Spleen (tissue), 11 donors: Measurements from ENCODE around the gene ACTN3. TPM values are rescaled to one million over a fixed set of nuclear protein-coding genes. Genes with fewer than 3 reads are reported as not detected.
A peak's percentile ranks its signal among the peaks of the same experiment; 100 is the strongest.

Source experiments
- DNase-seq: peaks from one replicate; pipeline ENCODE4 v3.0.0-alpha.2; 2020
- H3K27ac ChIP-seq, 8 donors: fragments of 200-600 bp; sonication (generic) in 7 of 8; 1 replicate in 4 of 8; 2 replicates in 4 of 8; pipeline versions ENCODE4 v1.5.0 to v1.8.0; 2016 to 2021; ENCODE audit warnings: inconsistent platforms in 4 of 8, mild to moderate bottlenecking in 4 of 8, moderate library complexity in 1 of 8
- H3K27me3 ChIP-seq, 7 donors: fragments of 200-600 bp; sonication (generic) in 6 of 7; replicated peaks in 1 of 7; 1 replicate in 4 of 7; 2 replicates in 3 of 7; pipeline versions ENCODE4 v1.5.0 to v1.8.0; 2016 to 2021; ENCODE audit warnings: inconsistent platforms in 3 of 7, mild to moderate bottlenecking in 1 of 7
- H3K36me3 ChIP-seq, 6 donors: fragments of 200-600 bp; sonication (generic) in 5 of 6; 1 replicate in 4 of 6; 2 replicates in 2 of 6; pipeline versions ENCODE4 v1.5.0 to v1.8.0; 2016 to 2021; ENCODE audit warnings: inconsistent platforms in 2 of 6
- H3K4me1 ChIP-seq, 6 donors: fragments of 200-600 bp; sonication (generic) in 5 of 6; 1 replicate in 3 of 6; 2 replicates in 3 of 6; pipeline versions ENCODE4 v1.5.0 to v1.8.0; 2016 to 2021; ENCODE audit warnings: inconsistent platforms in 3 of 6
- H3K4me3 ChIP-seq, 8 donors: fragments of 200-600 bp; sonication (generic) in 7 of 8; 1 replicate in 4 of 8; 2 replicates in 4 of 8; pipeline versions ENCODE4 v1.5.0 to v1.8.0; 2016 to 2021; ENCODE audit warnings: inconsistent platforms in 4 of 8, mild to moderate bottlenecking in 4 of 8, moderate library complexity in 2 of 8
- H3K9me3 ChIP-seq, 8 donors: fragments of 200-600 bp; sonication (generic) in 7 of 8; 1 replicate in 4 of 8; 2 replicates in 4 of 8; pipeline versions ENCODE4 v1.5.0 to v1.8.0; 2016 to 2021; ENCODE audit warnings: inconsistent platforms in 4 of 8
- POLR2A ChIP-seq, 3 donors: fragments of 450-650 bp; IDR thresholded peaks; one replicate each; pipeline ENCODE4 v1.5.1; 2017; ENCODE audit warnings: antibody characterized with exemption in 3 of 3, mild to moderate bottlenecking in 1 of 3
- POLR2AphosphoS5 ChIP-seq, 3 donors: sonication (generic); formaldehyde crosslinking; IDR thresholded peaks; one replicate each; pipeline ENCODE4 v1.5.1; 2017; ENCODE audit warnings: antibody characterized with exemption in 3 of 3
- WGBS, 5 donors: extraction: QIAGEN DNeasy Blood & Tissue Kit in 3 of 5; methylation state at CpG; one replicate each; pipeline versions ENCODE4 v1.1.5 to v1.1.7; 2013 to 2018; 5-methylcytosine and 5-hydroxymethylcytosine counted together
- intact Hi-C: fragments of 100-400 bp; cut with DNase I; formaldehyde crosslinking; loops from one replicate; pipeline ENCODE4 v1.15.0; 2023; ENCODE audit warnings: low total_unique reads
- polyA plus RNA-seq, 3 donors: library from polyadenylated mRNA; stranded (reverse); fragments of 200-250 nt; gene quantifications; one replicate each; pipeline ENCODE4 v1.2.1, GENCODE V29; 2013
- total RNA-seq, 7 donors: library from RNA; depleted of rRNA in 3 of 7; stranded (reverse); fragments of >200 nt in 3 of 7; fragmentation: NEBNext Ultra II Directional in 4 of 7; extraction: Animal tissue kit (Norgen Biotek cat#: 25700) in 4 of 7; gene quantifications; one replicate each; pipeline versions ENCODE4 v1.1.0 to v1.2.1, GENCODE V29; 2016 to 2021
- TF ChIP-seq, protein P1 (sequence below), 11 experiments: fragments of 200-600 bp in 7 of 11; fragments of 450-650 bp in 4 of 11; sonication (generic) in 4 of 11; IDR thresholded peaks in 8 of 11; conservative IDR thresholded peaks in 3 of 11; 1 replicate in 7 of 11; 2 replicates in 4 of 11; pipeline versions ENCODE4 v1.4.0 to v1.8.0; 2016 to 2021; ENCODE audit warnings: antibody characterized with exemption in 11 of 11, inconsistent platforms in 4 of 11, mild to moderate bottlenecking in 1 of 11
- donor health status: healthy with polysubstance abuse.
- donor health status: DM: no; HTN: no; CAD: no; lungs with moderate emphysema.
- donor health status: DM: no; HTN: no; CAD: no.
- donor health status: Bipolar disorder and iron deficiency.
- donor health status: healthy.
- donor health status: DM: no; HTN: no; CAD: no.
- donor health status: DM: yes; HTN: yes; CAD: no.

ACTN3 gene
- total and polyA plus RNA-seq, 10 donors = 0.05 to 0.34 (median 0.21) TPM; not detected in 3

GRCh38 chr11:66589996-66590675, 43.4 kb downstream of the ACTN3 start:
- Histone ChIP-seq H3K4me1 (peaks cover 18 to 34% (median 29%) of the 10 kb centered on the region in 6 donors), H3K27ac (no peak overlapping the region), H3K36me3 (no peaks in the 10 kb centered on the region), H3K9me3 (no peaks in the 10 kb centered on the region), H3K4me3 (no peak overlapping the region), H3K27me3 (no peaks in the 10 kb centered on the region)
- intact Hi-C loops = no loop called here
- 91 to 97% (median 95%) methylated on average over 7 of the region's 7 CpGs for WGBS, 5 donors
- no peak for DNase-seq
- no peak for TF ChIP-seq POLR2A (IDR thresholded peaks at IDR 0.05)
- TF ChIP-seq, protein P1, sequence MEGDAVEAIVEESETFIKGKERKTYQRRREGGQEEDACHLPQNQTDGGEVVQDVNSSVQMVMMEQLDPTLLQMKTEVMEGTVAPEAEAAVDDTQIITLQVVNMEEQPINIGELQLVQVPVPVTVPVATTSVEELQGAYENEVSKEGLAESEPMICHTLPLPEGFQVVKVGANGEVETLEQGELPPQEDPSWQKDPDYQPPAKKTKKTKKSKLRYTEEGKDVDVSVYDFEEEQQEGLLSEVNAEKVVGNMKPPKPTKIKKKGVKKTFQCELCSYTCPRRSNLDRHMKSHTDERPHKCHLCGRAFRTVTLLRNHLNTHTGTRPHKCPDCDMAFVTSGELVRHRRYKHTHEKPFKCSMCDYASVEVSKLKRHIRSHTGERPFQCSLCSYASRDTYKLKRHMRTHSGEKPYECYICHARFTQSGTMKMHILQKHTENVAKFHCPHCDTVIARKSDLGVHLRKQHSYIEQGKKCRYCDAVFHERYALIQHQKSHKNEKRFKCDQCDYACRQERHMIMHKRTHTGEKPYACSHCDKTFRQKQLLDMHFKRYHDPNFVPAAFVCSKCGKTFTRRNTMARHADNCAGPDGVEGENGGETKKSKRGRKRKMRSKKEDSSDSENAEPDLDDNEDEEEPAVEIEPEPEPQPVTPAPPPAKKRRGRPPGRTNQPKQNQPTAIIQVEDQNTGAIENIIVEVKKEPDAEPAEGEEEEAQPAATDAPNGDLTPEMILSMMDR (IDR thresholded peaks at IDR 0.05 in 8 of 11, conservative IDR thresholded peaks at IDR 0.05 in 3 of 11) = no peak
- TF ChIP-seq POLR2AphosphoS5 (IDR thresholded peaks at IDR 0.05) = no peak

DNA sequence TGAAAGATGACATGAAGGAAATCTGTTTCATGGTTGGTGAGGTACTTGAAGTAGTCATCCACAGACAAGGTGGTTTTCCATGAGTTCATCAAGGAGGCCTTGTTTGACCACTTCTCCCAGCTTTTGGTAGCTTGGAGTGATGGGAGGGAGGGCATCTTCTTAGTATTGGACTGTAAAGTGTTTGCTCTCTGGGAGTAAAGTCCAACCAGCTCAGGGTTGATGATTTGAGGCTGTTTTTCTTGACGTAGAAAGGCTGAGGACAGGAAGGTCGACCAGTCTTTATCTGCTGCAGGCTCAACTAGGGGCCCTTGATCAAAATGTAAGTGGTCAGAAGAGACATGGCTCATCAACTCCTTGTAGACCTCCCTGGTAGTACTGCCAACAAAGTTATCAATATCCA, 44.5 kb downstream of the ACTN3 start:
- Histone ChIP-seq H3K36me3 (no peaks in the 10 kb centered on the region), H3K27me3 (no peaks in the 10 kb centered on the region), H3K9me3 (no peaks in the 10 kb centered on the region), H3K4me1 (peaks cover 18 to 44% (median 40%) of the 10 kb centered on the region in 6 donors), H3K4me3 (no peak overlapping the region), H3K27ac (no peak overlapping the region)
- no peak for DNase-seq
- WGBS, 5 donors = 79 to 93% (median 82%) methylated on average over 2 of the region's 2 CpGs
- intact Hi-C loops = no loop called here
- no peak for TF ChIP-seq POLR2AphosphoS5 (IDR thresholded peaks at IDR 0.05)
- TF ChIP-seq POLR2A (IDR thresholded peaks at IDR 0.05) = no peak
- TF ChIP-seq, protein P1 (IDR thresholded peaks at IDR 0.05 in 8 of 11, conservative IDR thresholded peaks at IDR 0.05 in 3 of 11) = no peak

DNA sequence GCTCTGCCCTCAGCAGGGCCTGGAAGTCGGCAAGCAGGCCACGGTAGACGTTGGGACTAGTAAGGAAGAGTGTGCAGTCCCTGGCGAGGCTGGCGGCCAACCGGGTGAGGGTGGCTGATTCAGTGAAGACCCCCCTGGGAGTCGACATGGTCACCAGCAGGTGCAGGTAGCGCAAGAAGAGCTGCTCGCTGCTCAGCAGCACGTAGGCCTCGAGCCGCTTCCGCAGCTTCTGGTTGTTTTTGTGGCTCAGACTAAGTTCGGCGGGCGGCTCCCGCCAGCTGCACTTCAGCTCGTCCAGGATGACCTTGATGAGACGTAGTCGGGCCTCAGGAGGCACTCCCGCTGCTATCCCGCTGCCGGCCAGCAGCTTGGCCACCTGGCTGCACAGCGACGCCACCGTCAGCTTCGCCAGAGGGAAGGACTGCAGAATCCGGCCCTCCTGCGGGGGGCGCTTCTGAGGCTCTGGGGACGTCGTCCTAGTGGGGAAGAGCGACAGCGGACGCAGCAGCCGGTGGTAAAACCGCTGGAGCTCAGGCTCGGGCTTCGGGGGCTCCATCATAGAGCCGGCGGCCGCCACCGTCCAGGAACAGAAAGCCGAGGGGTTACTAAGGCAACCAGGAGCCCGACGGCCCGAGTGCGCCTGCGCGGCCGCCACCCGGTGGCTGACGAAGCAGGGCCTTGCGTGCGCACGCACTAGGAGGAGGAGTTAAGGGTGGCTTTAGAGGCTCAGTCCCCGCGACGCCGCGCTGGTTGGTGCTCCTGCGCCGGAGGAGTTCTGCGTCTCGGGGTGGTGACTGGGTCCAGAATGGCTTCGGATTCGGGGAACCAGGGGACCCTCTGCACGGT, 46.0 kb downstream of the ACTN3 start, which contains the start of the genes CCDC87 and CCS:
Gene CCDC87 (minus strand): TSS at position 607 of the 846 bp plus-strand sequence. CDS start 48 bp downstream, at position 559.
Gene CCS (plus strand): TSS at position 729 of the 846 bp plus-strand sequence. CDS start 77 bp downstream, at position 806.
- Histone ChIP-seq H3K27me3 (no peaks in the 10 kb centered on the region), H3K27ac (peak within 1 kb of the TSS; percentile 68 to 92 (median 88)), H3K4me3 (peak within 1 kb of the TSS; percentile 55 to 87 (median 62)), H3K9me3 (no peaks in the 10 kb centered on the region), H3K36me3 (no peaks in the 10 kb centered on the region), H3K4me1 (peaks cover 18 to 45% (median 40%) of the 10 kb centered on the region in 6 donors)
- WGBS, 5 donors = 0 to 15% (median 15%) methylated on average over 27 to 68 of the region's 68 CpGs
- peak; percentile 100 for DNase-seq
- TF ChIP-seq POLR2A (IDR thresholded peaks at IDR 0.05) = peak in 2 of 3 donors; percentile 72 to 92
- peak; percentile 97 to 99 (median 99) for TF ChIP-seq POLR2AphosphoS5 (IDR thresholded peaks at IDR 0.05)
- TF ChIP-seq, protein P1 (IDR thresholded peaks at IDR 0.05 in 8 of 11, conservative IDR thresholded peaks at IDR 0.05 in 3 of 11) = peak; percentile 57 to 89 (median 68)
- intact Hi-C loops = no loop called here

GRCh38 chr11:66593303-66593635, 46.6 kb downstream of the ACTN3 start:
- no peak for DNase-seq
- Histone ChIP-seq H3K4me1 (peaks cover 18 to 47% (median 40%) of the 10 kb centered on the region in 6 donors), H3K4me3 (peak overlapping the region; percentile 55 to 87 (median 62)), H3K27ac (peak overlapping the region; percentile 68 to 92 (median 88)), H3K36me3 (no peaks in the 10 kb centered on the region), H3K27me3 (no peaks in the 10 kb centered on the region), H3K9me3 (no peaks in the 10 kb centered on the region)
- intact Hi-C loops = no loop called here
- WGBS, 5 donors = 5 to 8% (median 7%) methylated on average over 12 of the region's 12 CpGs
- TF ChIP-seq, protein P1 (IDR thresholded peaks at IDR 0.05 in 8 of 11, conservative IDR thresholded peaks at IDR 0.05 in 3 of 11) = no peak
- TF ChIP-seq POLR2AphosphoS5 (IDR thresholded peaks at IDR 0.05) = no peak
- no peak for TF ChIP-seq POLR2A (IDR thresholded peaks at IDR 0.05)
